ENCODE results near the gene COL2A1. TPM values are rescaled to one million over a fixed set of nuclear protein-coding genes. Genes with fewer than 3 reads are reported as not detected.

COL2A1 gene
- total RNA-seq, 1 donor from 2014 or later = 3.8 TPM

GRCh38 chr12:48019639-48020265 lies 15.5 kb upstream of the COL2A1 start:
- Histone ChIP-seq H3K4me3 (ENCODE audit: low read depth, low read length) (no peak overlapping the region), H3K27me3 (ENCODE audit: control insufficient read depth, insufficient read depth, low read length) (peaks cover 21% of the 10 kb centered on the region), H3K36me3 (ENCODE audit: control insufficient read depth, insufficient read depth, low read length) (no peaks in the 10 kb centered on the region)
- no peak for TF ChIP-seq CTCF (IDR thresholded peaks at IDR 0.05; ENCODE audit: insufficient read depth, low read length, poor library complexity, severe bottlenecking)
- no peak for DNase-seq (ENCODE audit: low read depth)

- DNase-seq (ENCODE audit: low read depth) = no peak
- Histone ChIP-seq H3K27me3 (ENCODE audit: control insufficient read depth, insufficient read depth, low read length) (peaks cover 21% of the 10 kb centered on the region), H3K36me3 (ENCODE audit: control insufficient read depth, insufficient read depth, low read length) (no peaks in the 10 kb centered on the region), H3K4me3 (ENCODE audit: low read depth, low read length) (no peak overlapping the region)
- no peak for TF ChIP-seq CTCF (IDR thresholded peaks at IDR 0.05; ENCODE audit: insufficient read depth, low read length, poor library complexity, severe bottlenecking)
Observed at GRCh38 chr12:48018618-48018995, 14.3 kb upstream of the COL2A1 start.

GRCh38 chr12:48017921-48018617 lies 13.8 kb upstream of the COL2A1 start:
- no peak for TF ChIP-seq CTCF (IDR thresholded peaks at IDR 0.05; ENCODE audit: insufficient read depth, low read length, poor library complexity, severe bottlenecking)
- no peaks in the 10 kb centered on the region for H3K36me3 ChIP-seq (ENCODE audit: control insufficient read depth, insufficient read depth, low read length)
- H3K4me3 ChIP-seq (ENCODE audit: low read depth, low read length) = no peak overlapping the region
- H3K27me3 ChIP-seq (ENCODE audit: control insufficient read depth, insufficient read depth, low read length) = peaks cover 21% of the 10 kb centered on the region
- no peak for DNase-seq (ENCODE audit: low read depth)

- no peak for DNase-seq (ENCODE audit: low read depth)
- no peak overlapping the region for H3K4me3 ChIP-seq (ENCODE audit: low read depth, low read length)
- H3K36me3 ChIP-seq (ENCODE audit: control insufficient read depth, insufficient read depth, low read length) = no peaks in the 10 kb centered on the region
- no peak for TF ChIP-seq CTCF (IDR thresholded peaks at IDR 0.05; ENCODE audit: insufficient read depth, low read length, poor library complexity, severe bottlenecking)
- peaks cover 17% of the 10 kb centered on the region for H3K27me3 ChIP-seq (ENCODE audit: control insufficient read depth, insufficient read depth, low read length)
Observed at GRCh38 chr12:48017496-48017895, 13.2 kb upstream of the COL2A1 start.

- H3K27me3 ChIP-seq (ENCODE audit: control insufficient read depth, insufficient read depth, low read length) = peaks cover 10% of the 10 kb centered on the region
- H3K4me3 ChIP-seq (ENCODE audit: low read depth, low read length) = no peak overlapping the region
- DNase-seq (ENCODE audit: low read depth) = no peak
- no peaks in the 10 kb centered on the region for H3K36me3 ChIP-seq (ENCODE audit: control insufficient read depth, insufficient read depth, low read length)
- no peak for TF ChIP-seq CTCF (IDR thresholded peaks at IDR 0.05; ENCODE audit: insufficient read depth, low read length, poor library complexity, severe bottlenecking)
Observed at GRCh38 chr12:48016373-48017020, 12.2 kb upstream of the COL2A1 start.
